Parathyroid adenoma (tissue), 2 donors: Measurements from ENCODE around the gene POLR3A.

Source experiments
- H2AFZ ChIP-seq: fragments of 300-600 bp; sonication (generic); one replicate; pipeline ENCODE4 v1.7.0; 2017; ENCODE audit warnings: antibody characterized with exemption, mild to moderate bottlenecking
- H3K27ac ChIP-seq: fragments of 300-600 bp; sonication (generic); one replicate; pipeline ENCODE4 v1.7.0; 2017
- H3K27me3 ChIP-seq: fragments of 300-600 bp; sonication (generic); one replicate; pipeline ENCODE4 v1.7.0; 2017; ENCODE audit warnings: low read length; ENCODE audit not compliant: control insufficient read depth, insufficient read depth
- H3K36me3 ChIP-seq: fragments of 300-600 bp; sonication (generic); one replicate; pipeline ENCODE4 v1.7.0; 2017; ENCODE audit warnings: low read length; ENCODE audit not compliant: control insufficient read depth, insufficient read depth
- H3K4me1 ChIP-seq: fragments of 300-600 bp; sonication (generic); one replicate; pipeline ENCODE4 v1.7.0; 2017; ENCODE audit warnings: control low read depth
- H3K4me2 ChIP-seq: fragments of 300-600 bp; sonication (generic); one replicate; pipeline ENCODE4 v1.7.0; 2017; ENCODE audit warnings: low read length
- H3K4me3 ChIP-seq: fragments of 300-600 bp; sonication (generic); one replicate; pipeline ENCODE4 v1.7.0; 2017; ENCODE audit warnings: low read depth, low read length
- H3K79me2 ChIP-seq: fragments of 300-600 bp; sonication (generic); one replicate; pipeline ENCODE4 v1.7.0; 2017; ENCODE audit warnings: control low read depth
- H3K9ac ChIP-seq: fragments of 300-600 bp; sonication (generic); one replicate; pipeline ENCODE4 v1.7.0; 2017; ENCODE audit warnings: mild to moderate bottlenecking
- H3K9me3 ChIP-seq: fragments of 300-600 bp; sonication (generic); one replicate; pipeline ENCODE4 v1.7.0; 2017; ENCODE audit warnings: low read length; ENCODE audit not compliant: control insufficient read depth
- TF ChIP-seq, protein P1 (sequence below): fragments of 300-600 bp; sonication (generic); IDR thresholded peaks from one replicate; pipeline ENCODE4 v1.7.0; 2017; ENCODE audit warnings: antibody characterized with exemption, mild to moderate bottlenecking
- donor health status: primary hyperparathyroidism.

POLR3A gene

GRCh38 chr10:78041170-78042057 is 12.1 kb upstream of the POLR3A start:
- Histone ChIP-seq H3K4me3 (no peak overlapping the region), H2AFZ (no peak overlapping the region), H3K36me3 (no peaks in the 10 kb centered on the region), H3K9ac (no peak overlapping the region), H3K27me3 (no peaks in the 10 kb centered on the region), H3K9me3 (no peaks in the 10 kb centered on the region), H3K27ac (no peak overlapping the region), H3K4me2 (no peak overlapping the region), H3K79me2 (peaks cover 2% of the 10 kb centered on the region), H3K4me1 (no peaks in the 10 kb centered on the region)
- TF ChIP-seq, protein P1, sequence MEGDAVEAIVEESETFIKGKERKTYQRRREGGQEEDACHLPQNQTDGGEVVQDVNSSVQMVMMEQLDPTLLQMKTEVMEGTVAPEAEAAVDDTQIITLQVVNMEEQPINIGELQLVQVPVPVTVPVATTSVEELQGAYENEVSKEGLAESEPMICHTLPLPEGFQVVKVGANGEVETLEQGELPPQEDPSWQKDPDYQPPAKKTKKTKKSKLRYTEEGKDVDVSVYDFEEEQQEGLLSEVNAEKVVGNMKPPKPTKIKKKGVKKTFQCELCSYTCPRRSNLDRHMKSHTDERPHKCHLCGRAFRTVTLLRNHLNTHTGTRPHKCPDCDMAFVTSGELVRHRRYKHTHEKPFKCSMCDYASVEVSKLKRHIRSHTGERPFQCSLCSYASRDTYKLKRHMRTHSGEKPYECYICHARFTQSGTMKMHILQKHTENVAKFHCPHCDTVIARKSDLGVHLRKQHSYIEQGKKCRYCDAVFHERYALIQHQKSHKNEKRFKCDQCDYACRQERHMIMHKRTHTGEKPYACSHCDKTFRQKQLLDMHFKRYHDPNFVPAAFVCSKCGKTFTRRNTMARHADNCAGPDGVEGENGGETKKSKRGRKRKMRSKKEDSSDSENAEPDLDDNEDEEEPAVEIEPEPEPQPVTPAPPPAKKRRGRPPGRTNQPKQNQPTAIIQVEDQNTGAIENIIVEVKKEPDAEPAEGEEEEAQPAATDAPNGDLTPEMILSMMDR: no peak

DNA sequence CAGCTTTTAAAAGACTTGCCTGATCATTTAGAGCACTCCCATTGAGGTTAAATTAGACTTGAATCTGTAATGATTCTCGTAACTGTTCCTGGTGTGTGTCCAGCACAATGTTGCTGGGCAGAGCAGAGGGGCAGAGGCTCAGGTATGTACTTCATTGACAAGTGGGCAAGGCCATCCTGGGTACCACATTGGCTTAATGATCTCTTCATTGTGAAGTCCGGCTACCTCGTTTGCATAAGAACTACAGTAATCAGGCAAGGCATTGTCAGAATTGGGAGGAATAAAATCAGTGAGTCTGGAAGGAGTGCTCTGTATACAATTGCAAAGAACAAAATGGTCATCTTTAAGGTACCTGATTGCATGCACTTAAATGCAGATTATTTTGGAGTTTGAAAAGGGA is 10.4 kb upstream of the POLR3A start:
- Histone ChIP-seq H3K4me1 (peaks cover under 1% of the 10 kb centered on the region), H3K27ac (no peak overlapping the region), H3K36me3 (no peaks in the 10 kb centered on the region), H2AFZ (no peak overlapping the region), H3K9me3 (no peaks in the 10 kb centered on the region), H3K79me2 (peaks cover 6% of the 10 kb centered on the region), H3K9ac (no peak overlapping the region), H3K4me2 (no peak overlapping the region), H3K4me3 (no peak overlapping the region), H3K27me3 (no peaks in the 10 kb centered on the region)
- TF ChIP-seq, protein P1: no peak

DNA sequence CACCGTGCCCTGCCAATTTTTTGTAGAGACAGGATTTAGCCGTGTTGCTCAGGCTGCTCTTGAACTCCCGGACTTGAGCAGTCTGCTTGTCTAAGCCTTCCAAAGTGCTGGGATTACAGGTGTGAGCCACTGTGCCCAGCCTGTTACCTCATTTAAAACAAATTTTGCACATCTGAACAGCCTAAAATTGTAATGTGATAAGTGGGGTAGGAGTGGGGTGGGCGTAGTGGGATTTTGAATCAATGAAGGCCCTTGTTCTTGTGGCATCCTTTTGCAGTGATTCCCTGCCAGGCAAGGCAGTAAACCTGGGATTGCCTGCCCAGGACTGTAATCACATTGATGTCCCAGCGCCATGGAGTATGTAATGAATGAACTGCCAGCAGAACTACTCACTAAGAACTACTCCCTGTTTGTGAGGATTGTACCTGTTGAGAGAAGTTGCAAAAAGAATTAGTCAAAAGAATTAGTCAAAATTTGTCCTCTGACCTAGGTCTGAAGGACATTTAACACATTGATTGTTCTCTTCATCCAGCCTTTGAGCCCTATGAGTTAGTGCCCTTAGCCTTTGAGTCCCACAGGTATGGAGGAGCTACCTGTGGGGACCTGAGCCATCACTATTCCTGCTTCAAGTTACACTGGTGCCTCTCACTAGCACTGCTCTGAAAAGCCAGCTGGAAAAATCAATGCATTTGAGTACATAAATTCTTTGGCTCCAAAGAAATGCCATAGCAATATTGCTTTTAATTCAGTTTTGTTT is 9.7 kb upstream of the POLR3A start:
- H3K27ac ChIP-seq: no peak overlapping the region
- H3K79me2 ChIP-seq: peaks cover 12% of the 10 kb centered on the region
- no peak overlapping the region for H3K4me2 ChIP-seq
- peaks cover 4% of the 10 kb centered on the region for H3K4me1 ChIP-seq
- no peaks in the 10 kb centered on the region for H3K36me3 ChIP-seq
- H3K9me3 ChIP-seq: no peaks in the 10 kb centered on the region
- TF ChIP-seq, protein P1: no peak
- no peak overlapping the region for H3K9ac ChIP-seq
- no peaks in the 10 kb centered on the region for H3K27me3 ChIP-seq
- H3K4me3 ChIP-seq: no peak overlapping the region
- no peak overlapping the region for H2AFZ ChIP-seq

DNA sequence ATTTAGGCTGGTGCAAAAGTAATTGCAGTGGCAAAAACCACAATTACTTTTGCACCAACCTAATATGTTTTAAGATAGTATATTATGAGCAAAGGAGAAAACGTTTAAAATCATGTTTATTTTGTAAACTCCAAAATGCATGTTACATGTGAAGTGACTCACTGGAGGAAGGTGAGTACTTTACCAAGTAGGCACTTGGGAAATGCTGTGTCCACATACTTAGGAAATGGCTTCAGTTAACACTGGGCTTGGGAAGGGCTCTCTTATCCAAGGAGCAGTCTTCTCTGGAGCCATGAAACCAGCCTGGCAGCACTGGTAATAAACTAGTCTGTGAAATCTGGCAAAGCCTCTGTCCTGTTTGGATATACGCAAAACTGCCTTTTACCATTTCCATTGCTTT is 8.8 kb upstream of the POLR3A start:
- H2AFZ ChIP-seq: no peak overlapping the region
- H3K4me3 ChIP-seq: no peak overlapping the region
- no peaks in the 10 kb centered on the region for H3K9me3 ChIP-seq
- H3K27ac ChIP-seq: no peak overlapping the region
- no peak overlapping the region for H3K4me2 ChIP-seq
- peaks cover 4% of the 10 kb centered on the region for H3K4me1 ChIP-seq
- no peaks in the 10 kb centered on the region for H3K27me3 ChIP-seq
- peaks cover 12% of the 10 kb centered on the region for H3K79me2 ChIP-seq
- no peak overlapping the region for H3K9ac ChIP-seq
- H3K36me3 ChIP-seq: no peaks in the 10 kb centered on the region
- TF ChIP-seq, protein P1: no peak
